Astrocyte (in vitro differentiated cells and primary cell): ENCODE data around the gene XYLT1. TPM values are rescaled to one million over a fixed set of nuclear protein-coding genes. Genes with fewer than 3 reads are reported as not detected.

Source experiments
- DNase-seq: peaks from one replicate; pipeline ENCODE4 v3.0.0-alpha.2; 2010; ENCODE audit warnings: low read depth
- FAIRE-seq: peaks from 2 replicates; lab custom pipeline; 2011; peaks lifted over from hg19 to GRCh38; lab: Jason Lieb, UNC
- H2AFZ ChIP-seq: 2 replicates; pipeline ENCODE4 v1.6.0; 2012; ENCODE audit warnings: low read depth, low read length, inconsistent platforms
- H3K27ac ChIP-seq: 2 replicates; pipeline ENCODE4 v1.5.1; 2011; ENCODE audit warnings: low read depth, low read length, inconsistent platforms
- H3K27me3 ChIP-seq: 2 replicates; pipeline ENCODE4 v1.6.0; 2011; ENCODE audit warnings: low read length, inconsistent platforms; ENCODE audit not compliant: insufficient read depth
- H3K36me3 ChIP-seq: 2 replicates; pipeline ENCODE4 v1.5.1; 2011; ENCODE audit warnings: low read length, inconsistent platforms; ENCODE audit not compliant: insufficient read depth
- H3K4me1 ChIP-seq: 2 replicates; pipeline ENCODE4 v1.5.1; 2011; ENCODE audit warnings: low read length, inconsistent platforms; ENCODE audit not compliant: insufficient read depth
- H3K4me2 ChIP-seq: 2 replicates; pipeline ENCODE4 v1.6.0; 2012; ENCODE audit warnings: low read length, inconsistent platforms
- H3K4me3 ChIP-seq: 2 replicates; pipeline ENCODE4 v1.5.1; 2011; ENCODE audit warnings: low read depth, mild to moderate bottlenecking, low read length, inconsistent platforms; ENCODE audit not compliant: insufficient read depth
- H3K79me2 ChIP-seq: 2 replicates; pipeline ENCODE4 v1.6.0; 2012; ENCODE audit warnings: mild to moderate bottlenecking, low read length, inconsistent platforms; ENCODE audit not compliant: insufficient read depth
- H3K9ac ChIP-seq: 2 replicates; pipeline ENCODE4 v1.6.0; 2012; ENCODE audit warnings: mild to moderate bottlenecking, low read length, inconsistent platforms
- H3K9me3 ChIP-seq: 2 replicates; pipeline ENCODE4 v1.5.1; 2012; ENCODE audit warnings: low read depth, mild to moderate bottlenecking, low read length, inconsistent platforms; ENCODE audit not compliant: insufficient read depth
- H4K20me1 ChIP-seq: 2 replicates; pipeline ENCODE4 v1.6.0; 2012; ENCODE audit warnings: low read length, inconsistent platforms; ENCODE audit not compliant: insufficient read depth
- H3K27ac Mint-ChIP-seq: one replicate; pipeline ENCODE4 v1.8.0; 2021; ENCODE audit warnings: mild to moderate bottlenecking, mixed read lengths; ENCODE audit not compliant: unreplicated experiment
- H3K27me3 Mint-ChIP-seq: one replicate; pipeline ENCODE4 v1.8.0; 2021; ENCODE audit warnings: low read depth, mixed read lengths; ENCODE audit not compliant: unreplicated experiment
- H3K36me3 Mint-ChIP-seq: one replicate; pipeline ENCODE4 v1.8.0; 2021; ENCODE audit warnings: low read depth, mixed read lengths; ENCODE audit not compliant: unreplicated experiment
- H3K4me1 Mint-ChIP-seq: one replicate; pipeline ENCODE4 v1.8.0; 2021; ENCODE audit warnings: low read depth, mixed read lengths; ENCODE audit not compliant: unreplicated experiment
- H3K4me3 Mint-ChIP-seq: one replicate; pipeline ENCODE4 v1.8.0; 2021; ENCODE audit warnings: mild to moderate bottlenecking, moderate library complexity, mixed read lengths; ENCODE audit not compliant: unreplicated experiment
- H3K9me3 Mint-ChIP-seq: one replicate; pipeline ENCODE4 v1.8.0; 2021; ENCODE audit warnings: mild to moderate bottlenecking, mixed read lengths; ENCODE audit not compliant: unreplicated experiment
- EZH2 ChIP-seq: IDR thresholded peaks from 2 replicates; pipeline ENCODE4 v1.6.1; 2012; ENCODE audit warnings: mild to moderate bottlenecking, low read length, inconsistent platforms; ENCODE audit not compliant: insufficient read depth
- total RNA-seq: library from RNA; stranded (reverse); gene quantifications from 2 replicates; pipeline ENCODE4 v1.2.1, GENCODE V29; 2021
- TF ChIP-seq, protein P1 (sequence below): IDR thresholded peaks from 2 replicates; pipeline ENCODE4 v1.5.1; 2011; ENCODE audit warnings: low read depth, mild to moderate bottlenecking, inconsistent platforms, low read length, moderate library complexity; ENCODE audit not compliant: insufficient read depth

The XYLT1 gene
- total RNA-seq, 1 donor from 2014 or later, result 22.9 TPM

DNA sequence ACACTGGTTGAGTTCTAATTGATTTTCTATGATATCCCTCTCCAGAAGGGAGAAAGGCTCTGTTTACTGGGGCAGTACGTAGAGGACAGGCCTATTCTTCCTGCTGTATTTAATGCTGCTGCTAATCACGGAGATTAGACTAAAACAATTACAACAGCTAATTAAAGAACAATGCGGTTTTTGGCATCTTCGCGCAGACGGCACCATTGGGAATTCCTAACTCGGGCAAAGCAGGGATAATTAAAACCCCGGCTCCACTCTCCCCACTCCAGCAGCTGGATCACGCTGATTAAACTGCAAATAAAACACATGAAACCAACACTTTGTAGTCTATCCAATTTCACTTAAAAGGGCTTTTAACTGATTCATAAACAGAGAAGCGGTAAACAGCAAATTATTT lies 147.6 kb downstream of the XYLT1 start:
- Mint-ChIP-seq H3K4me1 (peaks cover 4% of the 10 kb centered on the region), H3K9me3 (no peaks in the 10 kb centered on the region), H3K36me3 (no peaks in the 10 kb centered on the region), H3K27ac (no peak overlapping the region), H3K27me3 (no peaks in the 10 kb centered on the region), H3K4me3 (no peak overlapping the region)
- DNase-seq (no peak), FAIRE-seq (no peak)
- Histone ChIP-seq H3K36me3 (no peaks in the 10 kb centered on the region), H3K9me3 (no peaks in the 10 kb centered on the region), H3K4me2 (no peak overlapping the region), H3K4me3 (no peak overlapping the region), H2AFZ (no peak overlapping the region), H3K27ac (no peak overlapping the region), H3K4me1 (no peaks in the 10 kb centered on the region), H4K20me1 (peaks cover 76% of the 10 kb centered on the region), H3K9ac (no peak overlapping the region), H3K79me2 (peaks cover 63% of the 10 kb centered on the region), H3K27me3 (no peaks in the 10 kb centered on the region)
- TF ChIP-seq EZH2, result no peak
- TF ChIP-seq, protein P1, sequence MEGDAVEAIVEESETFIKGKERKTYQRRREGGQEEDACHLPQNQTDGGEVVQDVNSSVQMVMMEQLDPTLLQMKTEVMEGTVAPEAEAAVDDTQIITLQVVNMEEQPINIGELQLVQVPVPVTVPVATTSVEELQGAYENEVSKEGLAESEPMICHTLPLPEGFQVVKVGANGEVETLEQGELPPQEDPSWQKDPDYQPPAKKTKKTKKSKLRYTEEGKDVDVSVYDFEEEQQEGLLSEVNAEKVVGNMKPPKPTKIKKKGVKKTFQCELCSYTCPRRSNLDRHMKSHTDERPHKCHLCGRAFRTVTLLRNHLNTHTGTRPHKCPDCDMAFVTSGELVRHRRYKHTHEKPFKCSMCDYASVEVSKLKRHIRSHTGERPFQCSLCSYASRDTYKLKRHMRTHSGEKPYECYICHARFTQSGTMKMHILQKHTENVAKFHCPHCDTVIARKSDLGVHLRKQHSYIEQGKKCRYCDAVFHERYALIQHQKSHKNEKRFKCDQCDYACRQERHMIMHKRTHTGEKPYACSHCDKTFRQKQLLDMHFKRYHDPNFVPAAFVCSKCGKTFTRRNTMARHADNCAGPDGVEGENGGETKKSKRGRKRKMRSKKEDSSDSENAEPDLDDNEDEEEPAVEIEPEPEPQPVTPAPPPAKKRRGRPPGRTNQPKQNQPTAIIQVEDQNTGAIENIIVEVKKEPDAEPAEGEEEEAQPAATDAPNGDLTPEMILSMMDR, result no peak

DNA sequence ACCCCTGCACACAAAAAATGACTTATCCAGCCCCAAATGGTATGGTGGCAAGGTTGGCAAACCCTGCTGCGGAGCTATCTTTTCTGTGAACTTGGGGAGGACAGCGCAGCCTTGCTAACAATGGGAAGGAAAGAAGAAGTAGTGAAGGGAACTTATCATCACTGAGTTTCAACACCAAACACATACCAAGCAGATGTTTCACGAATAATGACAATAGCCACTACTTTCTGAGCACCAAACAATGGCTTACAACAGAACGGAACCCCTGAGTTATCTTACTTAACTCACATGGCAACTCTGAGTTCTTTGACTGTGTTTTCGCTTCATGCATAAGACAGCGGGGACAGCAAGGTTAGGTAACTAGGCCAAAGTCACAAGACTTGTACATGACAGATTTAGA lies 148.9 kb downstream of the XYLT1 start:
- Mint-ChIP-seq H3K4me3 (no peak overlapping the region), H3K9me3 (no peaks in the 10 kb centered on the region), H3K4me1 (peaks cover 6% of the 10 kb centered on the region), H3K36me3 (no peaks in the 10 kb centered on the region), H3K27ac (no peak overlapping the region), H3K27me3 (no peaks in the 10 kb centered on the region)
- Histone ChIP-seq H3K79me2 (peaks cover 66% of the 10 kb centered on the region), H3K27me3 (no peaks in the 10 kb centered on the region), H3K36me3 (no peaks in the 10 kb centered on the region), H3K4me1 (no peaks in the 10 kb centered on the region), H3K4me3 (no peak overlapping the region), H3K9ac (no peak overlapping the region), H3K27ac (no peak overlapping the region), H2AFZ (no peak overlapping the region), H3K4me2 (no peak overlapping the region), H4K20me1 (peaks cover 82% of the 10 kb centered on the region), H3K9me3 (no peaks in the 10 kb centered on the region)
- DNase-seq, result no peak
- no peak for TF ChIP-seq EZH2
- FAIRE-seq, result no peak

DNA sequence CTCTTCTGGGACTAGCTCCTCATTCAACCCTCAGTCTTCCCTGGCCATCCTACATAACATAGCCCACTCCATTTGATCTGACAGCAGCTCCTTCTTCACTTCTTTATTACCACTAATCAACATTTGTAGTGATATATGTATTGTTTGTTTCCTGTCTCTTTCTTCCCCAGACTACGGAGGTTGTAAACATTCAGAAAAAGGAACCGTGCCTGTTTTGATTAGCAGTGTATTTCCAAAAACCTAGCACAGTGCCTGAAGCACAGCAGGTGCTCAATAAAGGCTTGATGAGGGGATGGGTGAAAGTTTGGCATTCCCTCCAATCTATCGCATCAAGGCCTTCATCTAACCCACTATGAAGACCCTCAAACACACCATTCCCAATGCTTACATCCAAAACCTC lies 150.8 kb downstream of the XYLT1 start:
- H4K20me1 ChIP-seq, result peaks cover 87% of the 10 kb centered on the region
- Mint-ChIP-seq H3K27ac (no peak overlapping the region), H3K9me3 (no peaks in the 10 kb centered on the region), H3K4me3 (no peak overlapping the region), H3K27me3 (no peaks in the 10 kb centered on the region), H3K36me3 (no peaks in the 10 kb centered on the region), H3K4me1 (peaks cover 6% of the 10 kb centered on the region)
- TF ChIP-seq, protein P1, result no peak
- TF ChIP-seq EZH2, result no peak
- no peak overlapping the region for H3K27ac ChIP-seq
- no peak overlapping the region for H3K4me3 ChIP-seq
- H3K79me2 ChIP-seq, result peaks cover 71% of the 10 kb centered on the region
- H2AFZ ChIP-seq, result no peak overlapping the region
- no peaks in the 10 kb centered on the region for H3K4me1 ChIP-seq
- H3K27me3 ChIP-seq, result no peaks in the 10 kb centered on the region
- DNase-seq (no peak), FAIRE-seq (no peak)
- H3K4me2 ChIP-seq, result no peak overlapping the region
- H3K36me3 ChIP-seq, result no peaks in the 10 kb centered on the region
- no peaks in the 10 kb centered on the region for H3K9me3 ChIP-seq
- no peak overlapping the region for H3K9ac ChIP-seq
